T-helper 17 cell (primary cell): ENCODE data around the gene EID2. TPM values are rescaled to one million over a fixed set of nuclear protein-coding genes. Genes with fewer than 3 reads are reported as not detected.

Source experiments
- ATAC-seq: fragments of 150-1000 bp; cut with Tn5 transposase; 2 replicates; pipeline ENCODE4 v1.10.0; 2021; ENCODE audit warnings: mild to moderate bottlenecking, moderate library complexity
- DNase-seq, 3 donors: peaks; one replicate each; pipeline versions ENCODE4 v3.0.0 to v3.0.0-alpha.2; 2020 to 2021
- H3K9me3 ChIP-seq: one replicate; pipeline ENCODE4 v1.7.0; 2013; ENCODE audit warnings: low read length, mild to moderate bottlenecking; ENCODE audit not compliant: control insufficient read depth, poor library complexity, severe bottlenecking
- H3K27ac Mint-ChIP-seq: one replicate; pipeline ENCODE4 v1.8.0; 2022; ENCODE audit warnings: mild to moderate bottlenecking, moderate library complexity, mixed read lengths
- H3K27me3 Mint-ChIP-seq: one replicate; pipeline ENCODE4 v1.8.0; 2022; ENCODE audit warnings: mixed read lengths
- H3K36me3 Mint-ChIP-seq: one replicate; pipeline ENCODE4 v1.8.0; 2022; ENCODE audit warnings: low read depth, mixed read lengths
- H3K4me1 Mint-ChIP-seq: one replicate; pipeline ENCODE4 v1.8.0; 2022; ENCODE audit warnings: mild to moderate bottlenecking, mixed read lengths
- H3K4me3 Mint-ChIP-seq: one replicate; pipeline ENCODE4 v1.8.0; 2022; ENCODE audit warnings: mild to moderate bottlenecking, moderate library complexity, mixed read lengths
- total RNA-seq, 4 donors: library from RNA in 2 of 4; stranded (reverse) in 2 of 4; gene quantifications; one replicate each; pipeline ENCODE4 v1.2.3 and lab custom pipeline; 2022 to 2026

The EID2 gene
- total RNA-seq, result 10 to 100 TPM; 14.4 to 15.1 TPM
- 18.6 to 21.4 reads per million in 2 donors for total RNA-seq (lab: John Stamatoyannopoulos, UW)

DNA sequence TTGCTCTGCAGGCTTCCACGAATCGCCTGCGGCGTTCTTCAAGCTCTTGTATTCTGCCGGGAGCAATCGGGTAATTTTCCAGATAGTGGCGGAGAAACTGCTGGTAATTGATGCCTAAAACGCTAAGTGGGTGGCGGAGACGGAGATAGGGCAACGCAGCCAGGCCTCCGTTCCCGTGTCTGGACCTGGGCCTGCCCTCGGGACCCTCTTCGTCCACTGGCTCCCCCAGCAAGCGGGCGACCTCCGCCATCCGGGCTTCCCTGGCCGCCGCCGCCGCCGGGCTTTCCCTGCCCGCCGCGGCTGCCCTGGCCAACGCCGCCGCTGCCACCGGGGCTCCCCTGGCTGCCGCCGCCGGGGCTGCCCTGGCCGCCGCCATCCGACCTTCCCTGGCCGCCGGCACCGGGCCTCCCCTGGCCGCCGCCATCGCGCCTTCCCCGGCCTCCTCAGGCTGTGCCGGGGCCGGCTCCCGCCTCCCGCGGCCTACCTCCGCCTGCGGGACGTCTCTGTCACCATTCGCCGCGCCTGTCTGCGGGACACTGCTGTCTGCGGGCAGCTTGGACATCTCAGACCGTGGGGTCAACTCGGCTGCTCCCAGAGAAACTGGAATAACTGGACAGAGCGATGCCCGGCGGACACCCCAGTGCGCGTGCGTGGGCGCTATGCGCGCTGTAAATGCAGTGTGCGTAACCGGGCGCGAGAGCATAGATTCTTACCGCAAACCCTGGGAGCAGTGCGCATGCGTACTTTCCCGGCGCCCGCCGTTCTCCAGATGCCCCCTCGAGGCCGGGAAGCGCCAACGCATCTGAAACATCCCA is at the start of gene EID2:
Gene EID2 (minus strand): TSS at position 644 of the 815 bp plus-strand sequence. CDS start 82 bp downstream, at position 562.
- H3K4me1 Mint-ChIP-seq, result peaks cover 51% of the 10 kb centered on the region
- no peaks in the 10 kb centered on the region for H3K27me3 Mint-ChIP-seq
- H3K4me3 Mint-ChIP-seq, result peak within 1 kb of the TSS; percentile 97
- DNase-seq, result peak; percentile 88 to 91 (median 88)
- ATAC-seq, result peak; percentile 91
- no peaks in the 10 kb centered on the region for H3K9me3 ChIP-seq
- peak within 1 kb of the TSS; percentile 95 for H3K27ac Mint-ChIP-seq
- H3K36me3 Mint-ChIP-seq, result no peaks in the 10 kb centered on the region

DNA sequence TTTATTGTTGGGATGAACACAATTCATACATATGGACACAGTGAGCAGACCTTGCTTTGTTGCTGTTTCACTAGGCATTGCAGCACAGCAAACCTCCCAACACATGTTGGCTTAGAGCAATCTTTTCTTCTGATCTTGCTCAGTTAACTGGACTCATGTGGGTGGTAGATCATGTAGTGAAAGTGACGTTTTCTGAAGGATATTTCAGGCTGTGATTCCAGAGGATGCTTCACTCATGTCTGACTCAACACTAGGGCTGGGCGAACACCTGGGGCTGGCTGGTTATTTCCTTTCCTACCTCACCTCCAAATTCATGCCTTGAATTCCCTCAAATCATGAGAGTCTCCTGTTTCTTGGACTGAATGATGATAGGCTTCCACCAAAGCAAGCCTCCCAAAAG is 48.1 kb upstream of the EID2 start:
- no peak for ATAC-seq
- H3K27me3 Mint-ChIP-seq, result peaks cover 58% of the 10 kb centered on the region

GRCh38 chr19:39587496-39587895 is 47.5 kb upstream of the EID2 start:
- Mint-ChIP-seq H3K4me1 (no peaks in the 10 kb centered on the region), H3K36me3 (peaks cover 2% of the 10 kb centered on the region), H3K4me3 (no peak overlapping the region), H3K27ac (no peak overlapping the region), H3K27me3 (peaks cover 58% of the 10 kb centered on the region)
- ATAC-seq (no peak), DNase-seq (no peak)
- H3K9me3 ChIP-seq, result no peaks in the 10 kb centered on the region

More for the DNA sequence above, 48.1 kb upstream of the EID2 start:
- DNase-seq, result no peak
- no peaks in the 10 kb centered on the region for H3K9me3 ChIP-seq
- H3K27ac Mint-ChIP-seq, result no peak overlapping the region
- H3K4me3 Mint-ChIP-seq, result no peak overlapping the region
- H3K4me1 Mint-ChIP-seq, result no peaks in the 10 kb centered on the region
- H3K36me3 Mint-ChIP-seq, result peaks cover 2% of the 10 kb centered on the region

DNA sequence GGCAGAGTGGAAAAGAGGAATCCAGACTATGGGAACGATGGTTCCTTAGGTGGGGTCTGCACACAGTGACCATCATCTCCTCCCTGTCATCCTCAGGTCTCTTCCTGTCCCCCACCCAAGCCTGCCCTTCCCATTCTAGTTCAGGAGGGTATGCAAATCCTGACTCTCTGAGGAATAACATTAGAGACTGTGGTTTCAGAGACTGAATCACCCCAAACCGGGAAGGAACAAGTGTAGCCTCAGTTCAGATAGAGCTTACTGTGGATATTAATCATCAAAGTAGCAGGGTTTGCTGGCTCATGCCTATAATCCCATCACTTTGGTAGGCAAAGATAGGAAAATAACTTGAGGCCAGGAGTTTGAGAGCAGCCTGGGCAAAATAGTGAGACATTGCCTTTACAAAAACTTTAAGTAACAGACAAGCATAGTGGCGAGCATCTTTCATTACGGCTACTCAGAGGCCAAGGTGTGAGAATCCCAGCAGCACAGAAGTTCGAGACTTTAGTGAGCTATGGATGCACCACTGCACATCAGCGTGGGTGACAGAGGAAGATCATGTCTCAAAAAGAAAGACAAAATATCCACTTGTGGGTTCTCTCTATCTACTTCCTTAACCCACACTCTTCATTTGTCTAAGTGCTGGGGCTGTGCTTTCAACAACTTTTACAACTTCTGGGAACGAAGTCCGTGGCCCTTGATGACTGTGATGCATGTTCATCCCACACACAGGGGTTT is 43.1 kb upstream of the EID2 start:
- H3K4me1 Mint-ChIP-seq, result no peaks in the 10 kb centered on the region
- H3K36me3 Mint-ChIP-seq, result peaks cover 2% of the 10 kb centered on the region
- H3K9me3 ChIP-seq, result peaks cover 2% of the 10 kb centered on the region
- H3K4me3 Mint-ChIP-seq, result no peak overlapping the region
- peaks cover 30% of the 10 kb centered on the region for H3K27me3 Mint-ChIP-seq
- no peak for ATAC-seq
- DNase-seq, result no peak
- H3K27ac Mint-ChIP-seq, result no peak overlapping the region

DNA sequence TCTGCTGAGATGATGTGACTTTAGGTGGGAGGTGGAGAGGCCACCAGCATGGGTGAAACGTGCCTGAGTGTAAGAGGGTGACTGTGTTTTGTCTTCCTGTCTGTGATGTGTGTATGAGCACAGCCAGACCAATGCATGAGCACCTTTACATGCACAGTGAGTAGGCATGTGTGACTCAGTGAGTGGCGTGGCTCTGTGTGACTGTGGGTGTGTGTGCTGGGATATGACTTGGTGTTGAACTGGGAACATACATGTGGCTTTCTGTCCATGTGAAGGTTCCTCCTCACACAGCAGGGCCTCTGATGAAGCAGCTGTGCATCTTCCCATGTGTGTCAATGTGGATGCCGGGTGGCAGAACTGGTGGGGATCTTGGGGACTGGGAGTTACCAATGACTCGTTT is 42.5 kb upstream of the EID2 start:
- Mint-ChIP-seq H3K36me3 (peaks cover 2% of the 10 kb centered on the region), H3K27ac (no peak overlapping the region), H3K4me3 (no peak overlapping the region), H3K27me3 (peaks cover 30% of the 10 kb centered on the region), H3K4me1 (no peaks in the 10 kb centered on the region)
- DNase-seq (no peak), ATAC-seq (no peak)
- H3K9me3 ChIP-seq, result peaks cover 2% of the 10 kb centered on the region

DNA sequence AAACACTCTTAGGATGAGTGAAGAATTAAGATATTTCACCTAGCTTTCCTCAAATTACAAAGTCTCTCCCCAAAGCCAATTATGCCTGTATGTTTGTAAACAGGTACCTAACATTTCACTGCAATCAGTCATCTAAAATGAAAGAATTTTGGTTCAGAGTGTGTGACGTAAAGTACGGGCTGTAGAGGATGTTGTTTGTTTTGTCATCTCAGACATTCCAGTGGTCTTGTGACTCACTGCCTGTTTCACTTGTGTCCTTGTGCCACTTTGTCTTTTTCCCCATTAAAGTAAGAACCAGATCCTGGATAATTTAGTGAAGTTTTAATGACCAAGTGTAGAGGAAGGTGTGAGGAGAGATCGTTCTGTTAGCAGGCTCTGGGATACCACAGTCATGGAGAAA is 28.6 kb upstream of the EID2 start:
- Mint-ChIP-seq H3K27me3 (peaks cover 21% of the 10 kb centered on the region), H3K4me1 (no peaks in the 10 kb centered on the region), H3K36me3 (peaks cover 3% of the 10 kb centered on the region), H3K27ac (no peak overlapping the region), H3K4me3 (no peak overlapping the region)
- no peaks in the 10 kb centered on the region for H3K9me3 ChIP-seq
- no peak for ATAC-seq
- DNase-seq, result no peak

DNA sequence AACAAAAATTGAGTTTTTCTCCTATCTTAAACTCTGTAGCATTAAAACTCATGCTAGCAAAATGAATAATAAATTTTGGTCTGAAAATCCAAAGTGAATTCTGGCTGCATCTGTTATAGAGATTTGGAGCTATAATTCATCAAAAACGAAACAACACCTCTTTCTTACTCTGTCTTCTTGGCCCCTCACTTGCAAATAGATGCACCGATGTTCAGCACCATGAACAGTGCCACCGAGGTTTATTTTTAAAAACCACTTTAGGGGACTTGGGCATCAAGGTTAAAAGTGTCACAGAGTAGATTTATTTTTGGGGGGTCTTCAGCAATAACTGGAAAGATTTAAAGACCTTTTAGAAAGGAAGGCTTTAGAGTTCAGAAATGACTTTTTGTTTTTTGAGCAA is 26.1 kb upstream of the EID2 start:
- no peaks in the 10 kb centered on the region for H3K9me3 ChIP-seq
- H3K27me3 Mint-ChIP-seq, result peaks cover 19% of the 10 kb centered on the region
- no peak for DNase-seq
- H3K4me1 Mint-ChIP-seq, result no peaks in the 10 kb centered on the region
- H3K4me3 Mint-ChIP-seq, result no peak overlapping the region
- ATAC-seq, result no peak
- peaks cover 3% of the 10 kb centered on the region for H3K36me3 Mint-ChIP-seq
- no peak overlapping the region for H3K27ac Mint-ChIP-seq

DNA sequence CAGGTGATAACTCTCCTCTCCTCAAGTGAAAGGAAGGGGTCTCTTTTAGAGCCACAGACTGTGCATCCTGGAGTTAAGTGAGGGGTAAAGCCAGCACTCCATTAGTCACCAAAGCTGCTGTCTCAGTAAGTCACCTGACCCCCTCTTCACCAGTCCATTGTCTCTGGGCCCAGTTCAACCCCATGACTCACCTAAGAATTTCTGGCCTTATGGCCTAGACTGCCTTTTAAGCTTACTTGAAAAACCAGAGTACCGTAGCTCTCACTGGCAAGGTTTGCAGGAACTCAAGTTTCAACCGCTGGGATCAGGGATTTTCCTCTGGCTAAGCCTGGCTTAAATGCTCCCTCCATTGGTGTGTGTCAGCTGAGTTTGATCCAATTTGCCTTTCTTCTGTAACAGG is 23.4 kb upstream of the EID2 start:
- no peak overlapping the region for H3K4me3 Mint-ChIP-seq
- H3K4me1 Mint-ChIP-seq, result peaks cover 7% of the 10 kb centered on the region
- DNase-seq, result no peak
- no peaks in the 10 kb centered on the region for H3K9me3 ChIP-seq
- H3K27me3 Mint-ChIP-seq, result peaks cover 3% of the 10 kb centered on the region
- ATAC-seq, result no peak
- H3K36me3 Mint-ChIP-seq, result peaks cover 3% of the 10 kb centered on the region
- no peak overlapping the region for H3K27ac Mint-ChIP-seq

DNA sequence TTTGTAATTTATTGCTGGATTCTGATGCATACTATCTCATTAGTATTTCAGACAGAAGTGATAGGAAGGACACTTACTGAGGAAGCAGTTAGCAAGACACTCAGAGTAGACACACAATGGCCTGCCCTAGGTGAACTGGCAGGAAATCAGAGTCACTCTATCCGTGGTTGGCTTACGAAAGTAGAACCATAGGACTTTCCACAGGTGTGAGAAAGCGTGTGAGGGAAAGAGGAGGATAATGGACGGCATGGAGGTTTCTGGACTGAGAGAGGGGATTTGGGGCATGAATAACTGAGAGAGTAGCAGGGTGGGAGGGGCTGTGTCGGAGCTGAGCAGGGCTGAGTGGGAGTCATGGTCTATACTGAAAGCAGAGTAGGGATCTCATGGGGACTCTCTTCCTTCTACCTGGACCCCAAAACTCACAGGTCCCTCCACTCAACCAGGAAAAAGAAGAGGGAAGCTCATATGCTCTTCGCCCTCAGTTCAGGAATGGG is 18.7 kb upstream of the EID2 start:
- H3K9me3 ChIP-seq, result no peaks in the 10 kb centered on the region
- ATAC-seq (peak; percentile 83), DNase-seq (no peak)
- H3K4me1 Mint-ChIP-seq, result peaks cover 23% of the 10 kb centered on the region
- H3K27me3 Mint-ChIP-seq, result no peaks in the 10 kb centered on the region
- H3K36me3 Mint-ChIP-seq, result peaks cover 2% of the 10 kb centered on the region
- peak overlapping the region; percentile 93 for H3K4me3 Mint-ChIP-seq
- peak overlapping the region; percentile 93 for H3K27ac Mint-ChIP-seq

DNA sequence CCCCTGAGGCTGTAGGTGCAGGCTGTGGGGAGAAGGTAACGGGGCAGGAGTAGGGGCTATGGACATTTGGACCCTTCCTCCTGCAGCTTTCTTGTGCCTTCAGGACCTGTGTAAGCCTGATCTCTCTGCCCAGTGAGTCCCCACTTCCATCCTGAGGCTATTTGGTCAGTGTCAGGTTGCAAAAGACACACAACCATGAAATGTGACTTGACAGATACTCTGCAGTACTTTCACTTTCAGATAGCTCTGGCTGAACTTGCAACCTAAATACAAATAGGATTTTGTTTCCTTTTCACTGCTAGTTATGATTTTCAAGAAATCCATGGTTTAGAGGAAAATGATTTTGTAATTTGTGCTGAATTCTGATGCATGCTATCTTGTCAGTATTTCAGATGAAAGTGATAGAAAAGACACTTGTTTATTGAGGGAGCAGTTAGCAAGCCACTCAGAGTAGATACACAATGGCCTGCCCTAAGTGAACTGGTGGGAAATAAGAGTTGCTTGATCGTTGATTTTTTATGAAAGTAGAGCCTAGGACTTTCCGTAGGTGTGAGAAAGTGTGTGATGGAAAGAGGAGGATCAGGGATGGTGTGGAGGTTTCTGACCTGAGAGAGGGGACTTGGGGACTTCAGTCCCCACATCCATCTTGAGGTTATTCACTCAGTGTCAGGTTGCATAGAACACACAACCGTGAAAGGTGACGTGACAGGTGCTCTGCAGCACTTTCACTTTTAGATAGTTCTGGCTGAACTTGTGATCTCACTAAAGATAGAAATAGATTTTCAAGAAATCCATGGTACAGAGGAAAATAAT is 18.1 kb upstream of the EID2 start:
- Mint-ChIP-seq H3K36me3 (peaks cover 2% of the 10 kb centered on the region), H3K27ac (peak overlapping the region; percentile 93), H3K4me1 (peaks cover 23% of the 10 kb centered on the region), H3K4me3 (peak overlapping the region; percentile 93), H3K27me3 (no peaks in the 10 kb centered on the region)
- H3K9me3 ChIP-seq, result no peaks in the 10 kb centered on the region
- DNase-seq (no peak), ATAC-seq (peak; percentile 82)

- H3K4me1 Mint-ChIP-seq, result peaks cover 23% of the 10 kb centered on the region
- H3K36me3 Mint-ChIP-seq, result peaks cover 2% of the 10 kb centered on the region
- no peak overlapping the region for H3K4me3 Mint-ChIP-seq
- DNase-seq (no peak), ATAC-seq (no peak)
- no peaks in the 10 kb centered on the region for H3K9me3 ChIP-seq
- H3K27me3 Mint-ChIP-seq, result no peaks in the 10 kb centered on the region
- H3K27ac Mint-ChIP-seq, result no peak overlapping the region
Measured at GRCh38 chr19:39555883-39556282, 15.9 kb upstream of the EID2 start.

- H3K4me1 Mint-ChIP-seq, result peaks cover 23% of the 10 kb centered on the region
- no peak overlapping the region for H3K27ac Mint-ChIP-seq
- DNase-seq (no peak), ATAC-seq (no peak)
- H3K27me3 Mint-ChIP-seq, result no peaks in the 10 kb centered on the region
- peaks cover 2% of the 10 kb centered on the region for H3K36me3 Mint-ChIP-seq
- no peak overlapping the region for H3K4me3 Mint-ChIP-seq
- no peaks in the 10 kb centered on the region for H3K9me3 ChIP-seq
Measured at GRCh38 chr19:39554701-39555311, 14.8 kb upstream of the EID2 start.
